Measurements from ENCODE around the gene C17orf114.

Gene C17orf114

GRCh38 chr17:4839221-4839620, 37.1 kb upstream of the C17orf114 start:
- no peaks in the 10 kb centered on the region for H3K27me3 ChIP-seq
- no peak for TF ChIP-seq CTCF (IDR thresholded peaks at IDR 0.05)
- TF ChIP-seq POLR2AphosphoS5 (IDR thresholded peaks at IDR 0.05), result no peak
- no peak for TF ChIP-seq POLR2A (IDR thresholded peaks at IDR 0.05)
- intact Hi-C loops (cut with DNase I; ENCODE audit: low total_unique reads), result no loop called here
- peaks cover 0 to 21% of the 10 kb centered on the region in 2 donors for H3K4me1 ChIP-seq
- no peak overlapping the region for H3K27ac ChIP-seq
- no peaks in the 10 kb centered on the region for H3K36me3 ChIP-seq
- no peaks in the 10 kb centered on the region for H3K9me3 ChIP-seq
- H3K4me3 ChIP-seq, result no peak overlapping the region
- no peak for DNase-seq (ENCODE audit: low spot score in 2 of 2)

GRCh38 chr17:4838309-4838785, 36.2 kb upstream of the C17orf114 start:
- TF ChIP-seq CTCF (IDR thresholded peaks at IDR 0.05), result no peak
- TF ChIP-seq POLR2AphosphoS5 (IDR thresholded peaks at IDR 0.05), result no peak
- Histone ChIP-seq H3K4me3 (no peak overlapping the region), H3K27ac (no peak overlapping the region), H3K27me3 (no peaks in the 10 kb centered on the region), H3K4me1 (peaks cover 0 to 23% of the 10 kb centered on the region in 2 donors), H3K36me3 (no peaks in the 10 kb centered on the region), H3K9me3 (no peaks in the 10 kb centered on the region)
- no peak for DNase-seq (ENCODE audit: low spot score in 2 of 2)
- intact Hi-C loops (cut with DNase I; ENCODE audit: low total_unique reads), result no loop called here

- Histone ChIP-seq H3K36me3 (no peaks in the 10 kb centered on the region), H3K27ac (peak overlapping the region in 1 of 2 donors; percentile 15), H3K27me3 (no peaks in the 10 kb centered on the region), H3K4me3 (no peak overlapping the region), H3K4me1 (peaks cover 0 to 23% of the 10 kb centered on the region in 2 donors), H3K9me3 (no peaks in the 10 kb centered on the region)
- TF ChIP-seq POLR2AphosphoS5 (IDR thresholded peaks at IDR 0.05), result no peak
- TF ChIP-seq POLR2A (IDR thresholded peaks at IDR 0.05), result no peak
- intact Hi-C loops (cut with DNase I; ENCODE audit: low total_unique reads), result no loop called here
- DNase-seq (ENCODE audit: low spot score in 2 of 2), result no peak
Measured at GRCh38 chr17:4837471-4838308, 35.6 kb upstream of the C17orf114 start.

- H3K27ac ChIP-seq, result peak overlapping the region; percentile 45 to 94
- DNase-seq (ENCODE audit: low spot score in 2 of 2), result no peak
- intact Hi-C loops (cut with DNase I; ENCODE audit: low total_unique reads), result no loop called here
- H3K4me1 ChIP-seq, result peaks cover 0 to 23% of the 10 kb centered on the region in 2 donors
- TF ChIP-seq CTCF (IDR thresholded peaks at IDR 0.05), result no peak
- TF ChIP-seq POLR2AphosphoS5 (IDR thresholded peaks at IDR 0.05), result no peak
- no peak for TF ChIP-seq POLR2A (IDR thresholded peaks at IDR 0.05)
- no peaks in the 10 kb centered on the region for H3K9me3 ChIP-seq
- no peaks in the 10 kb centered on the region for H3K27me3 ChIP-seq
- no peak overlapping the region for H3K4me3 ChIP-seq
- H3K36me3 ChIP-seq, result no peaks in the 10 kb centered on the region
Measured at GRCh38 chr17:4836221-4836620, 34.1 kb upstream of the C17orf114 start.

- H3K4me1 ChIP-seq, result peaks cover 0 to 23% of the 10 kb centered on the region in 2 donors
- no peaks in the 10 kb centered on the region for H3K9me3 ChIP-seq
- peak overlapping the region; percentile 93 to 94 for H3K27ac ChIP-seq
- no peaks in the 10 kb centered on the region for H3K27me3 ChIP-seq
- DNase-seq (ENCODE audit: low spot score in 2 of 2), result no peak
- intact Hi-C loops (cut with DNase I; ENCODE audit: low total_unique reads), result no loop called here
- peak overlapping the region; percentile 84 to 99 (median 96) for H3K4me3 ChIP-seq
- no peak for TF ChIP-seq POLR2AphosphoS5 (IDR thresholded peaks at IDR 0.05)
- no peak for TF ChIP-seq POLR2A (IDR thresholded peaks at IDR 0.05)
- TF ChIP-seq CTCF (IDR thresholded peaks at IDR 0.05), result no peak
- no peaks in the 10 kb centered on the region for H3K36me3 ChIP-seq
Measured at GRCh38 chr17:4834681-4835020, 32.5 kb upstream of the C17orf114 start.
